Stimulated activated CD4-positive, alpha-beta T cell treated with anti-CD3 and anti-CD28 coated beads, Interleukin-2, amount 100 ng/mL, for 48 hours (primary cell): ENCODE results near the gene PRSS12.

Experiments used
- DNase-seq, 2 donors: peaks; one replicate each; pipeline ENCODE4 v3.0.0-alpha.2; 2020

PRSS12 gene

GRCh38 chr4:118354913-118355312 is 2.1 kb upstream of the PRSS12 start:
- DNase-seq: no peak

DNA sequence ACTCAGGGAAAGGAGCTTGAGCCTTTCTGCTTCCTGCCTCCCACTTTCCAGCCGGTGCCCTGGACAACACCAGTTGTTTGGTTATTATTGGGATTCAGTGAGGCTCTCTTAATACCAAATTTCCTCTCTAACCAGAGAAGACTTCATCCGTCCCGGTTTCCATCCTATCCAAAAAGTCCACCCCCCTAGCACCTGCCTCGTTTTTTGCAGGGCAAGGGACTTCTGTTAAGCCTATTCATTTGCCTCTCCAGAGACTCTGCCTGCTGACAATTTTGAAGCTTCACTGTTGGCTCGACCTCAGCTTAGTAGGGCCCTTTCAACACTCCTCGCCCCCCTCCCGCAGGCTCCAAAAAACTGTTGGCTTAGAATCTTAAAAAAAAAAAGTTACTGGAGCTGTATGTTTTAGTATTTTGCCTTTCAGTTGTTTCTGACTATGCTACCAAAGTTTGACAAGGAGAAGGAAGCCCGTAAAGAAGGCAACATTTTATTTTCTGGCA is 779 bp upstream of the PRSS12 start:
- DNase-seq: no peak

DNA sequence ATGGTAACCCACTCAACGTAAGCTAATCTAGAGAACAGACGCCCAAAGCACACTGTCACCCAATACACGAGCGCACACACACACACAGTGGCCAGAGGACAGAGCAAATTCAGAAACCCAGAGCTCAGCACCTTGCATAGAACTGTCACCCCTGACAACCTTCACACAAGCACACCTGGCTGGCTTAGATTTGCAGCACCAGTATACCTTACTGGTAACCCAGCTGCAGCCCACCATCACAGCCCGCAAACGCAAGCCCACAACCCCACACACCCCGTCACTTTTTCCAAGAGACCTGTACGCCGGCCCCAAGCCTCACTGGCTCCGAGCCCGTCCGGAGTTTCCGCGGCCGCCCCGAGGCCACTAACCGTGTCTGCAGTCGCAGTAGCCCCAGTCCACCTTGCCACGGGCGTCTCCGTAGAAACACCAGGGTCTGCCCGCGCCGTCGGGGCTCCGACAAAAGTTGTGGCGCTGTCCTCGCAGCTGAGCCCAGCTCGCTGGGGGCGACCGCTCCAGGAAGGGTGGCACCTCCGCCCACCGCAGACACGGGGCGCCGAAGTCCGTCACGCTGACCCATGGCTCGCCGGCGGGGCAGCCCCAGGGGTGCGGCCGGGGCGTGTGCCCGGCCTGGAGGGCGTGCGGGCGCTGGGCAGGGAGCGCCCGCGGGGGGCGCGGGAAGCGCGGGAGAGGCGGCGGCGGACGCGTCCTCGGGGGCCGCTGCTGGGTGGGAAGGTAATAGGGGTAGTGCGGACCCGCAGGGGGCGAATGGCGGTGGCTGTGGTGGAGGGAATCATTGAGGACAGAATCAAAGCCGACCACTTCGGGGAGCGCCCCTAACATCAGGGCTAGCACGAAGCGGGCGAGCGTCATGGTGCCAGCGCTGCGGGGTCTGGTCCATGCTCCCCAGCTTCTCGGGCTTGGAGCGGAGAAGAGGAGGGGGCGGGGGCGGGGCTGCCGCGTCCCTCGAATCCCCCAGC is 664 bp downstream of the PRSS12 start:
- no peak for DNase-seq

GRCh38 chr4:118350961-118351360 is 1.8 kb downstream of the PRSS12 start:
- no peak for DNase-seq

- DNase-seq: no peak
These were observed 3.9 kb downstream of the PRSS12 start for GRCh38 chr4:118348886-118349285.

- DNase-seq: no peak
These were observed 6.3 kb downstream of the PRSS12 start for GRCh38 chr4:118346495-118346894.

- DNase-seq: no peak
These were observed 7.0 kb downstream of the PRSS12 start for GRCh38 chr4:118345813-118346212.

DNA sequence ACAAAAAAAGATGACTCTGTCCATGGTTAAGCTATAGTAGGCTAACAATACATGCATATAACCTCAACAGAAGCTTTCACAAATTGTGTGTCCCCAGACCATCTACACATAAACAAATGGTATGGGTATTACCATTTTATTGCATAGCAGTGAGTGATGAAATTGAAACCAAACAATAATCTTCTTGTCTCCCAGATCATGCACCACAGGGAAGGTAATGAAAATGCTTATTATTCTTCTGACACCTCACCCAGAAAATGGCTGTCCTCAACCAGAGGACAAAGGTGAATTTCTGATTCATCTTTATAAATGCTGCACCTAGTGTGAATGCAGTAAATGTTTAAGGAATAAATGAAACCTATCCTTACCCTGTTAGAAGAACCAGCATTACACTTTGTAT is 8.0 kb downstream of the PRSS12 start:
- no peak for DNase-seq

DNA sequence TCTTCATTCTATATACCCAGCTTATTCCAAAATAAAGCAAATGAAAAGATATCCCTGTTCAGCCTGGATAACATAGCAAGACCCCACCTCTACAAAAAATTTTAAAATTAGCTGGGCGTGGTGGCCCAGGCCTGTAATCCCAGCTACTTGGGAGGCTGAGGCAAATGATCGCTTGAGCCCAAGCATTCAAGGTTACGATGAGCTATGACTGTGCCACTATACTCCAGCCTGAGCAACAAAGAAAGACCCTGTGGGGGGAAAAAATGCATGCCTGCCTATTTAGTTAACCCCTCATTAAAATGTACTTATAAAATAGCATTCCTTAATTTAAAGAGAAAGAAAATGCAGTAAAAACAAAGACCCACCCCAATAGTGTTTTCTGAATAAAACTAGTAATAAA is 9.3 kb downstream of the PRSS12 start:
- no peak for DNase-seq

DNA sequence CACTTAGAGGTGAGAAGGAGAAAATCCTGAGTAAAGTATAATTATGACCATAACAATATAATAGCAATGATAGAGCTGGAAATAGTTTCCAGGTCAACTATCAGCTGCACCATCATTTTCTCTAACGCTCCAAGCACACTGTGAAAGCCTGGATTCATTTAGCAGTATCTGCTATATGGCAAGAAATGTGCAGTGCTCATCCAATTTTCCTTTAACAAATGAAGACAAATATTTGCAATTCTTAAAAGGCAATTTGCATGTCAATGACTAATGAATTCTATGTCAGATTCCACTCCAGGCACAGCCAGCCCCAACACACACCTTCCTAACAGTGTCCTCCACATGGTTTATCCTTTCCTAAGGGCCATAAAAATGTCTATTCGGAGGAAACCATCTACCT is 12.7 kb downstream of the PRSS12 start:
- DNase-seq: no peak

DNA sequence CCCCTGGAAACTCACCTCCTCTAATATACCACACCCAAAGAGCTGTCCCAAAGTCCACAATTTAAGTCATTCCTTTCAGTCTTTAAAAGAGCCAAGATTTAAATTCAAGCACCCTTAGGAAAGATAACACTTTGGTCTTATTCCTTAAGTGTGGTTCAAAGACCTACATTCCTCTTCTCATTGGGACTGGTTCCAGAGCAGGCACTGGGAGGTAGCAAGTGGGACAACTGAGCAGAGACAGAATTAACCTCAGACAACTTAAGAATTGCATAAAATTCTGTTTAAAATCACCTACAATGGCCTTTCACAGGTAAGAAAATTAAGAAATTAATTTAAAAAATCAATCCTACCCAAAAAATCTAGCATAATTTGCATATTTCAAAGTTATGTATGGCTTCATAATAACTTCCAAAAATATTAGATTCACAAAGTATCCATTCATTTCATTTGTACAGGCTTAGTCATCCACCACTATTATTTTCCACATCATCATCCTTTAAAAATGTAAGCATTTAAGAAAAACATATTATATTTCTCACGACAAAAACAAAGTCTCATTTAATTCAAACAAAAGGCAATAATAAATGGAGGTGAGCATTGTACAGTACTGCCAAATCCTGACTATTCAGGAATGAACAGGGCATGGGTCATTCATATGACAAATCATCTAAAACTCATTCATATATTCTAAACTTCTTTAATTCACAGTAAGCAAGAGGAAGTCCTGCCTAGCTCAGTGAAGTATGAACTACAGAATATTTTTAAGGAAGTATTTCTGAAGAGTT is 13.6 kb downstream of the PRSS12 start:
- no peak for DNase-seq

GRCh38 chr4:118338518-118338917 is 14.3 kb downstream of the PRSS12 start:
- no peak for DNase-seq

DNA sequence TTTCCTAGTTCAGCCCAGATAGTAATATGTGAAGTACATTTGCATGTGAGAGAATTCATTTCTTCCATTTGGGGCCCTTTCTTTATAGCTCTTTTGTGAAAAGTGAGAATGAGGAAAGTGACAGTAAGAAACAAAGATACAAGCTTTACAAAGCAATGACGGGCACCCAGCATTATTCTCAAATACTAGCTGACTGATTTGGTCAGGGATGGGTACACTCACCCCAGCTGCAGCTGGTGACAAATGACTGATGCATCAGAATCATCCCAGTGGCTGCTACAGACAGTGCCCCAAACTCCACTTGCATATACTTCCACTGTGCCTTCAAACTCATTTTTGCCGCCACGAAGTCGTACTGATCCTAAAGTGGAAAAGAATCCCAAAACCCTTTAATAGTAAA is 14.8 kb downstream of the PRSS12 start:
- no peak for DNase-seq

- no peak for DNase-seq
These were observed 17.0 kb downstream of the PRSS12 start for GRCh38 chr4:118335774-118336173.

DNA sequence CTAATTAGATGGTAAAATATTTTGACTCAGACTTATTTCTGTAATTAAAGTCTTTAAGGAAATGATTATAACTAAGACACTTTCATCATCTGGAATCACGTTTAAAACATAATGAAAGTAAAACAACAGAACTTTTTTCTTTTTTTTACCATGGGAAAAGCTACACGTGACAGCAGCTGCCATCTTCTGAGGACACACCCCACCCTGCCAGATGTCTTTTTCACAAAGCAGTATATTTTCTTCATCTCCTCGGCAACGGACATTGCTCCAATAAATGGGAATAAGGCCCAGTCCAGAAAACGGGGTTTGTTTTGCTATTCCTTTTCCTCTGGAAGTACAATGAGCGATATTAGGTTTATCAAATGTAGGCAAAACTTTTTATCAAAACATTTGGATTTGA is 17.5 kb downstream of the PRSS12 start:
- no peak for DNase-seq

GRCh38 chr4:118331352-118331751 is 21.5 kb downstream of the PRSS12 start:
- DNase-seq: no peak

DNA sequence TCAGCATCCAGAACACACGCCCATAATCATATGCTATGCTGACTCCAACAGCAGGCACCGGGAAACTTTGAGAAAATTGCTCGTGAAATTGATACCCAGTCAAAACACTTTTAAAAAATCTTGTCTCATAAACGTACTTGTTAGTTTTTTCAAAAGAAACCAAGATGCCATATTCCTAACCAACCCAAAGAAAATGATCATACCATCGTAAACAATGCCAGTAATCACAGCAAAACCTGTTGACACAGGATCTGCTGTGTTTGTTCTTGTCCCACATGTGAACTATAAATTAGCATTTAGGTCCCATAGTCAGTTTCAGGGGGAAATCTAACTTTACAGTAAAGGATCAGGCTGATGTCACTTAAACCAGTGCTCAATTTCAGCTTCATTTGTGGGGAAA is 23.0 kb downstream of the PRSS12 start:
- no peak for DNase-seq

GRCh38 chr4:118327554-118328241 is 25.1 kb downstream of the PRSS12 start:
- DNase-seq: no peak

DNA sequence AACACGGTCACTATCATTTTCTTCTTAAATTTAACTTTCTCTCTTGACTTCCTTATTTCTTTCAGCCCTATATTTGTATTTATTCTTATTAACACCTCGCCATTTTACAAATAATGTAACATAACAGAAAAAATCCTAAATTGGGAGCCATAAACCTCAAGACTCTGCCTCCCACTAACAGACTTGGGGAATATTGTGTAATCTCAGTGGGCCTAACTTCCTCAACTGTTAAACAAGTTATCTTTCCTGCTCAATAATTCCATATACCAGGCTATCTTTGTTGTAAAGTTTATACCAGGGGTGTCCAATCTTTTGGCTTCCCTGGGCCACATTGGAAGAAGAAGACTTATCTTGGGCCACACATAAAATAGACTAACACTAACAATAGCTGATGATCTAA is 26.2 kb downstream of the PRSS12 start:
- no peak for DNase-seq

DNA sequence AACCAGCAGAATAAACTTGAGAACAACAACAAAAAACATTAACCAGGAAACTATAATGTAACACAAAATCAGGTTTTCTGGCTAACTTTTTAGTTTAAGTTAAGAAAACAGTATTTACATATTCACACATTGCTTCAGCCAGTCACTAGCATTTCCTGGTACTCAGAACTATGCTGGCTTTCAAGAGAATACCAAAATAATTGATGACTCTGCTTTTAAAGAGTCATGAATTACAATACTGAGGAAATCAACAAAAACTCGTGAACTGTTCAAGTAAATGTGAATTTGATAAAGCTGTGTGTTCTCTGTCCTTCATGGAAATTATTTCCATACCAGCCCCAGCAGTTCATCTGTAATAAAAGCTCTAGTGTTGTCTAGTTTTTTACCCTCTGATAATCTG is 27.4 kb downstream of the PRSS12 start:
- no peak for DNase-seq

DNA sequence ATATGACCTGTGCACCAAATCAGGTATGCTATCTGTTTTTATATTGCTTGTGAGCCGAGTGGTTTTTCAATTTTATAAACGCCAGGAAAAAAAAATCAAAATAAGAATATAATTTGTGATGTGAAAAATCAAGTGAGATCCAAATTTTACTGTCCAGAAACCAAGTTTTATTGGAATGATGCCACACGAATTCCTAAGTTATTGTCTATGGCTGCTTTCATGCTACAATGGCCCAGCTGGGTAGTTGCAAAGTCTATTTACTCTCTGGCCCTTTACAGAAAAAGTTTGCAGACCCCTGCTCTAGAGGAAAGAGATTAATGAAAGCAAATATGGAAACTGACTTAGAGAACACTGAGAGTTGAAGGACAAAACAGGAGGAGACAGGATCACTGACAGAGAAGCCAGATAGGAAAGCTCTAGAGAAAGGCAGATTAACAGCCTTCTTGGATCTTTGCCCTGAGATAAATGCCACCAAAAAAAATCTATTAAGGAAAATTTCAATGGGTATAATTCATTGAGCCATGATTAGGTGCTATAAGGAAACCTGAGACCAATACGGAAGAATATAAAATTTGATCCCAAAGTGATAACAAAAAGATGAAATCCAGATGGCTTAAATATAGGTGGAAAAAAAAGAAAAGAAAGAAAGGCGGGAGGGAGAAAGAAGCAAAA is 29.8 kb downstream of the PRSS12 start:
- no peak for DNase-seq

- DNase-seq: no peak
These were observed 33.9 kb downstream of the PRSS12 start for GRCh38 chr4:118318931-118319330.

- DNase-seq: no peak
These were observed 35.1 kb downstream of the PRSS12 start for GRCh38 chr4:118317691-118318090.
